HEK293T (cell line): Measurements from ENCODE around the gene ATP1A3.
A peak's percentile ranks its signal among the peaks of the same experiment; 100 is the strongest.

Source experiments
- CTCF ChIA-PET: fragments of 350-600 bp; formaldehyde crosslinking; extraction: SDS; loops from one replicate; lab custom pipeline; 2021; ENCODE audit warnings: antibody characterized with exemption, inconsistent platforms; lab: Yijun Ruan, JAX
- POLR2A ChIA-PET: fragments of 350-600 bp; formaldehyde crosslinking; extraction: SDS; loops from one replicate; lab custom pipeline; 2020; ENCODE audit warnings: antibody characterized with exemption, inconsistent platforms; lab: Yijun Ruan, JAX
- DNase-seq: peaks from one replicate; pipeline ENCODE4 v3.0.0; 2012; ENCODE audit warnings: mixed read lengths; ENCODE audit errors: extremely low spot score
- ARNT ChIP-seq: fragments of 450-650 bp; IDR thresholded peaks from 2 replicates; pipeline ENCODE4 v1.6.1; 2017; ENCODE audit warnings: mild to moderate bottlenecking
- BHLHE40 ChIP-seq: fragments of 450-650 bp; IDR thresholded peaks from 2 replicates; pipeline ENCODE4 v1.6.1; 2016; ENCODE audit warnings: mild to moderate bottlenecking, moderate library complexity, borderline replicate concordance
- CTBP1 ChIP-seq: fragments of 450-650 bp; IDR thresholded peaks from 2 replicates; pipeline ENCODE4 v1.6.1; 2016; ENCODE audit warnings: borderline replicate concordance
- ELF4 ChIP-seq: fragments of 450-650 bp; IDR thresholded peaks from 2 replicates; pipeline ENCODE4 v1.6.1; 2017; ENCODE audit warnings: antibody characterized with exemption
- FOXA1 ChIP-seq: fragments of 450-650 bp; IDR thresholded peaks from 2 replicates; pipeline ENCODE4 v1.6.1; 2016; ENCODE audit warnings: mild to moderate bottlenecking
- FOXK2 ChIP-seq: fragments of 450-650 bp; IDR thresholded peaks from 2 replicates; pipeline ENCODE4 v1.6.1; 2016; ENCODE audit warnings: mild to moderate bottlenecking
- FOXM1 ChIP-seq: fragments of 450-650 bp; IDR thresholded peaks from 2 replicates; pipeline ENCODE4 v1.6.1; 2017; ENCODE audit warnings: mild to moderate bottlenecking, borderline replicate concordance
- HDGF ChIP-seq: fragments of 450-650 bp; IDR thresholded peaks from 2 replicates; pipeline ENCODE4 v1.6.1; 2017; ENCODE audit warnings: antibody characterized with exemption, borderline replicate concordance
- L3MBTL2 ChIP-seq: fragments of 450-650 bp; conservative IDR thresholded peaks from 2 replicates; pipeline ENCODE4 v1.6.1; 2016; ENCODE audit warnings: mild to moderate bottlenecking
- LEF1 ChIP-seq: fragments of 450-650 bp; IDR thresholded peaks from 2 replicates; pipeline ENCODE4 v1.6.1; 2017; ENCODE audit warnings: mild to moderate bottlenecking, borderline replicate concordance
- NFRKB ChIP-seq: fragments of 450-650 bp; IDR thresholded peaks from 2 replicates; pipeline ENCODE4 v1.6.1; 2016; ENCODE audit warnings: mild to moderate bottlenecking, moderate library complexity
- PKNOX1 ChIP-seq: fragments of 450-650 bp; IDR thresholded peaks from 2 replicates; pipeline ENCODE4 v1.6.1; 2016
- SP1 ChIP-seq: fragments of 450-650 bp; IDR thresholded peaks from 2 replicates; pipeline ENCODE4 v1.6.1; 2017
- SUZ12 ChIP-seq: fragments of 450-650 bp; IDR thresholded peaks from 2 replicates; pipeline ENCODE4 v1.6.1; 2016; ENCODE audit warnings: mild to moderate bottlenecking
- TARDBP ChIP-seq: fragments of 450-650 bp; IDR thresholded peaks from 2 replicates; pipeline ENCODE4 v1.6.1; 2016
- ZNF384 ChIP-seq: fragments of 450-650 bp; IDR thresholded peaks from 2 replicates; pipeline ENCODE4 v1.6.1; 2016

The ATP1A3 gene

GRCh38 chr19:41935760-41936415, 58.1 kb downstream of the ATP1A3 start:
- CTCF ChIA-PET, result no interaction called here
- POLR2A ChIA-PET, result interaction anchor here (0.6 kb wide), 1 partner anchor 143 kb away, joined by 3 read pairs; no protein-coding TSS in a partner anchor
- no peak for DNase-seq
- no peak for TF ChIP-seq SUZ12
- TF ChIP-seq TARDBP, result no peak
- no peak for TF ChIP-seq L3MBTL2
- no peak for TF ChIP-seq FOXK2
- no peak for TF ChIP-seq ARNT
- TF ChIP-seq ELF4, result no peak
- TF ChIP-seq LEF1, result no peak
- no peak for TF ChIP-seq ZNF384
- TF ChIP-seq CTBP1, result no peak
- TF ChIP-seq BHLHE40, result no peak
- TF ChIP-seq PKNOX1, result no peak
- TF ChIP-seq FOXA1, result no peak
- TF ChIP-seq NFRKB, result no peak
- no peak for TF ChIP-seq FOXM1
- TF ChIP-seq SP1, result no peak

- CTCF ChIA-PET, result interaction anchor here (1.0 kb wide), 1 partner anchor 62 kb away, joined by 3 read pairs; no protein-coding TSS in a partner anchor
- TF ChIP-seq L3MBTL2 (no peak), PKNOX1 (peak; percentile 46)
- DNase-seq, result peak; percentile 79
- POLR2A ChIA-PET, result no interaction called here
Measured at GRCh38 chr19:41934849-41935374, 59.1 kb downstream of the ATP1A3 start.

GRCh38 chr19:41933693-41934426, 60.2 kb downstream of the ATP1A3 start:
- ChIA-PET CTCF (interaction anchor here (0.6 to 1.0 kb wide), 2 partner anchors 58 to 99 kb away, joined by 3 to 4 read pairs; no protein-coding TSS in a partner anchor), POLR2A (no interaction called here)
- TF ChIP-seq CTBP1 (no peak), FOXM1 (no peak), SUZ12 (no peak), BHLHE40 (no peak), HDGF (no peak), NFRKB (no peak), ELF4 (no peak), TARDBP (no peak), SP1 (no peak), L3MBTL2 (no peak)
- no peak for DNase-seq

DNA sequence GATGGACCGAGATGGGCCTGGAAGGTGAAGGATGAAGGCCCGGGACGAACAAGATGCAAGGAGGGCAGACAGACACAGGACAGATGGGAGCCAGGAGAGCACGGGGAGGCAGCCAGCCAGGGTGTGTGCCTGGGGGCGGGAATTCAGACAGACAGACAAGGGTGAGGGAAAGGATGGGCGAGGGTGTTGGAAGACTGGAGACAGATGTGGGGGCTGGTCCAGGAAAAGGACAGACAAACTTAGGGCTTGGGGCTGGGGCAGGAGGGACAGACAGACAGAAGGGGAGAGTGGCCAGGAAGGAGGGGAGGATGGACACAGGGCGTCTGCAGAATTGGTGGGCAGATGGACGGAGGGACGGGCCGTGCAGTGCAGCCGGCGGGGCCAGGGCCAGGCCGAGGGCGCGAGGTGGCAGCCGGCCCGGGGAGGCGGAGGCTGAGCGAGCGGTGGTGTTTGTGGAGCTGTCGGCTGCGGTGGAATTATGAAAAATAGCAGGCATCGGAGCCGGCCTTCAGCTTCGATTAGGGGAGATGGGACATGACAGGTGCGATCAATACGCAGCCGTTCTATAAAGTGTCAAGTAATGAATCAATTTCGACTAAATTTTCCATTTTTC, 61.2 kb downstream of the ATP1A3 start:
- no peak for DNase-seq
- TF ChIP-seq TARDBP (no peak), FOXM1 (no peak), BHLHE40 (no peak), ZNF384 (no peak), CTBP1 (no peak), SP1 (no peak), HDGF (no peak), NFRKB (no peak), ELF4 (no peak), FOXK2 (no peak), SUZ12 (no peak), LEF1 (no peak)
- CTCF ChIA-PET, result no interaction called here
- POLR2A ChIA-PET, result no interaction called here

DNA sequence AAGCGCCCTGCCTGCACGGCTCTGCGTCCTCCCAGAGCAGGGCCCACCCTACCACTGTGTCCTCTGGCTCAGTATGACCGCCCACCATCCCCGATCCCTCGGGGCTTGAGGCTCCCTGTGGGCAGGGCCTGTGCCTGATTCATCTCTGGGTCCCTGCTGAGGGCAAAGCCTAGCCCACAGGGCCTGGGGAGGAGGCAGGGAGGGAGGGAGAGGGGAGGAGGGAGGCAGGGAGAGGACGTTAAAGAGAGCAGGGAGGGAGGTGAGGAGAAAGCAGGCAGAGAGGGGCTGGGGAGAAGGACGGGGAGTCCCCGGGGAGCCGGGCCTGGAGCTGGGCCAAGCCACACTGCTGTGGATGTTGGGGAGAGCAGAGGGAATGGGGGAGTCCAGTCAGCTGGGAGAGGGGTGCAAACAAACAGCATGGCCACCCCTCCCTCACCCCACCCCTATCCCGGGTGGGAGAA, 61.7 kb downstream of the ATP1A3 start:
- CTCF ChIA-PET, result no interaction called here
- POLR2A ChIA-PET, result no interaction called here

GRCh38 chr19:41930926-41931592, 63.0 kb downstream of the ATP1A3 start:
- TF ChIP-seq BHLHE40 (no peak), LEF1 (no peak), SUZ12 (no peak), ARNT (no peak), SP1 (no peak), ZNF384 (no peak), FOXM1 (no peak), ELF4 (no peak), FOXA1 (no peak), PKNOX1 (no peak), HDGF (no peak), TARDBP (no peak), L3MBTL2 (no peak), FOXK2 (no peak)
- ChIA-PET POLR2A (interaction anchor here (2.3 to 2.8 kb wide), 2 partner anchors 47 to 71 kb away, joined by 8 to 11 read pairs; partner anchors contain the start of gene RPS19), CTCF (interaction anchor here (0.6 kb wide), 1 partner anchor 12 kb away, joined by 4 read pairs; no protein-coding TSS in a partner anchor)
- peak; percentile 50 for DNase-seq

More for the DNA sequence above, 61.7 kb downstream of the ATP1A3 start:
- DNase-seq, result no peak
- no peak for TF ChIP-seq FOXM1
